MCF 10A (cell line): ENCODE measurements around the gene IGSF6. TPM values are rescaled to one million over a fixed set of nuclear protein-coding genes. Genes with fewer than 3 reads are reported as not detected.
"Not testable (repeated sequence)": the region's sequence is repeated elsewhere in the genome, so short reads cannot be mapped to it uniquely, and the experiment has no call there.

ENCODE experiments used
- BruUV-seq: library from RNA; stranded (reverse); fragments of 400-500 nt; replicated peaks from 2 replicates; lab custom pipeline; 2021; lab: Mats Ljungman, UMichigan
- CTCF ChIA-PET: fragments of 300-600 bp; sonication (Branson Sonifier 250); formaldehyde crosslinking; extraction: SDS; loops from one replicate; lab custom pipeline; 2021; ENCODE audit warnings: antibody characterized with exemption, inconsistent platforms; lab: Yijun Ruan, JAX
- POLR2A ChIA-PET: fragments of 300-600, 350-650 bp; sonication (Branson Sonifier 250); formaldehyde crosslinking; extraction: SDS; loops from one replicate; lab custom pipeline; 2020; ENCODE audit warnings: antibody characterized with exemption, inconsistent platforms; lab: Yijun Ruan, JAX
- DNase-seq: peaks from one replicate; pipeline ENCODE4 v3.0.0-alpha.2; 2018; ENCODE audit not compliant: unreplicated experiment
- H3K27ac Mint-ChIP-seq: one replicate; pipeline ENCODE4 v1.8.0; 2022; ENCODE audit warnings: mild to moderate bottlenecking, low read depth, mixed read lengths; ENCODE audit not compliant: unreplicated experiment
- H3K27me3 Mint-ChIP-seq: one replicate; pipeline ENCODE4 v1.8.0; 2022; ENCODE audit warnings: mixed read lengths; ENCODE audit not compliant: insufficient read depth, unreplicated experiment
- H3K36me3 Mint-ChIP-seq: one replicate; pipeline ENCODE4 v1.8.0; 2022; ENCODE audit warnings: mild to moderate bottlenecking, moderate library complexity, mixed read lengths; ENCODE audit not compliant: insufficient read depth, unreplicated experiment
- H3K4me1 Mint-ChIP-seq: one replicate; pipeline ENCODE4 v1.8.0; 2022; ENCODE audit warnings: mixed read lengths; ENCODE audit not compliant: insufficient read depth, unreplicated experiment
- H3K4me3 Mint-ChIP-seq: one replicate; pipeline ENCODE4 v1.8.0; 2022; ENCODE audit warnings: mild to moderate bottlenecking, moderate library complexity, mixed read lengths; ENCODE audit not compliant: unreplicated experiment
- H3K9me3 Mint-ChIP-seq: one replicate; pipeline ENCODE4 v1.8.0; 2022; ENCODE audit warnings: mixed read lengths; ENCODE audit not compliant: unreplicated experiment
- intact Hi-C: fragments of 100-400 bp; cut with micrococcal nuclease; formaldehyde crosslinking; loops from 2 replicates; pipeline ENCODE4 v1.14.1; 2022
- total RNA-seq: library from RNA; stranded (reverse); gene quantifications from 2 replicates; pipeline ENCODE4 v1.2.3, GENCODE V29; 2022
- TF ChIP-seq, protein P1 (sequence below): fragments of 200-600 bp; IDR thresholded peaks from one replicate; pipeline ENCODE4 v1.8.0; 2022; ENCODE audit warnings: antibody characterized with exemption, mild to moderate bottlenecking; ENCODE audit not compliant: unreplicated experiment

Gene IGSF6
- total RNA-seq, 1 experiment from 2014 or later: not detected

- H3K36me3 Mint-ChIP-seq: peaks cover 8% of the 10 kb centered on the region
- H3K27me3 Mint-ChIP-seq: no peaks in the 10 kb centered on the region
- POLR2A ChIA-PET: interaction anchor here (0.7 to 2.0 kb wide), 5 partner anchors 17 to 49 kb away, joined by 4 to 12 read pairs (median 7); no protein-coding TSS in a partner anchor
- CTCF ChIA-PET: interaction anchor here (0.5 to 12.5 kb wide), 12 partner anchors 10 to 162 kb away, joined by 3 to 104 read pairs (median 5); no protein-coding TSS in a partner anchor
- no peaks in the 10 kb centered on the region for H3K9me3 Mint-ChIP-seq
- H3K27ac Mint-ChIP-seq: peak overlapping the region; percentile 18
- no TSS peak for BruUV-seq
- intact Hi-C loops: no loop called here
- TF ChIP-seq, protein P1, sequence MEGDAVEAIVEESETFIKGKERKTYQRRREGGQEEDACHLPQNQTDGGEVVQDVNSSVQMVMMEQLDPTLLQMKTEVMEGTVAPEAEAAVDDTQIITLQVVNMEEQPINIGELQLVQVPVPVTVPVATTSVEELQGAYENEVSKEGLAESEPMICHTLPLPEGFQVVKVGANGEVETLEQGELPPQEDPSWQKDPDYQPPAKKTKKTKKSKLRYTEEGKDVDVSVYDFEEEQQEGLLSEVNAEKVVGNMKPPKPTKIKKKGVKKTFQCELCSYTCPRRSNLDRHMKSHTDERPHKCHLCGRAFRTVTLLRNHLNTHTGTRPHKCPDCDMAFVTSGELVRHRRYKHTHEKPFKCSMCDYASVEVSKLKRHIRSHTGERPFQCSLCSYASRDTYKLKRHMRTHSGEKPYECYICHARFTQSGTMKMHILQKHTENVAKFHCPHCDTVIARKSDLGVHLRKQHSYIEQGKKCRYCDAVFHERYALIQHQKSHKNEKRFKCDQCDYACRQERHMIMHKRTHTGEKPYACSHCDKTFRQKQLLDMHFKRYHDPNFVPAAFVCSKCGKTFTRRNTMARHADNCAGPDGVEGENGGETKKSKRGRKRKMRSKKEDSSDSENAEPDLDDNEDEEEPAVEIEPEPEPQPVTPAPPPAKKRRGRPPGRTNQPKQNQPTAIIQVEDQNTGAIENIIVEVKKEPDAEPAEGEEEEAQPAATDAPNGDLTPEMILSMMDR: no peak
- no peak for DNase-seq
- peaks cover 8% of the 10 kb centered on the region for H3K4me1 Mint-ChIP-seq
- H3K4me3 Mint-ChIP-seq: no peak overlapping the region
Observed at GRCh38 chr16:21639493-21639892, 12.9 kb downstream of the IGSF6 start.

GRCh38 chr16:21638573-21638975 is 13.8 kb downstream of the IGSF6 start:
- CTCF ChIA-PET: interaction anchor here (0.6 to 12.5 kb wide), 7 partner anchors 16 to 1206 kb away, joined by 3 to 104 read pairs (median 15); no protein-coding TSS in a partner anchor
- peaks cover 8% of the 10 kb centered on the region for H3K4me1 Mint-ChIP-seq
- BruUV-seq: no TSS peak
- H3K9me3 Mint-ChIP-seq: no peaks in the 10 kb centered on the region
- peaks cover 8% of the 10 kb centered on the region for H3K36me3 Mint-ChIP-seq
- DNase-seq: peak; percentile 51
- POLR2A ChIA-PET: interaction anchor here (0.6 to 2.0 kb wide), 10 partner anchors 16 to 1958 kb away, joined by 3 to 12 read pairs (median 4); partner anchors contain the start of genes NDUFAB1 and UQCRC2
- H3K27ac Mint-ChIP-seq: peak overlapping the region; percentile 18
- H3K27me3 Mint-ChIP-seq: no peaks in the 10 kb centered on the region
- TF ChIP-seq, protein P1: no peak
- intact Hi-C loops: loop anchor here (1.0 kb wide), 1 partner anchor 38 kb away; no protein-coding TSS in a partner anchor
- no peak overlapping the region for H3K4me3 Mint-ChIP-seq

- Mint-ChIP-seq H3K4me3 (no peak overlapping the region), H3K9me3 (no peaks in the 10 kb centered on the region), H3K36me3 (peaks cover 8% of the 10 kb centered on the region), H3K27me3 (no peaks in the 10 kb centered on the region), H3K4me1 (peaks cover 8% of the 10 kb centered on the region), H3K27ac (no peak overlapping the region)
- CTCF ChIA-PET: interaction anchor here (0.7 to 12.5 kb wide), 7 partner anchors 14 to 71 kb away, joined by 3 to 104 read pairs (median 3); no protein-coding TSS in a partner anchor
- DNase-seq: no peak
- TF ChIP-seq, protein P1: no peak
- BruUV-seq: no TSS peak
- POLR2A ChIA-PET: interaction anchor here (0.6 to 2.0 kb wide), 6 partner anchors 14 to 36 kb away, joined by 3 to 12 read pairs (median 4); no protein-coding TSS in a partner anchor
- intact Hi-C loops: no loop called here
Observed at GRCh38 chr16:21637032-21637968, 15.1 kb downstream of the IGSF6 start.

- H3K27ac Mint-ChIP-seq, DNase-seq, H3K4me1 Mint-ChIP-seq, CTCF ChIA-PET, H3K9me3 Mint-ChIP-seq, H3K27me3 Mint-ChIP-seq, H3K36me3 Mint-ChIP-seq, BruUV-seq, intact Hi-C loops, H3K4me3 Mint-ChIP-seq: not testable (repeated sequence)
- POLR2A ChIA-PET: interaction anchor here (0.6 to 0.8 kb wide), 2 partner anchors 9 to 1011 kb away, joined by 3 to 4 read pairs; no protein-coding TSS in a partner anchor
Observed at GRCh38 chr16:21635694-21636093, 16.7 kb downstream of the IGSF6 start.
